Measurements from ENCODE around the gene WNT16.

- TF ChIP-seq GATA2 (IDR thresholded peaks at IDR 0.05; ENCODE audit: low read depth, low read length) (no peak), GATA3 (IDR thresholded peaks at IDR 0.05; ENCODE audit: low read depth, low read length) (no peak)
These were observed 51.1 kb downstream of the WNT16 start for GRCh38 chr7:121379930-121380329.
